Measurements from ENCODE around the gene TPCN2. TPM values are rescaled to one million over a fixed set of nuclear protein-coding genes. Genes with fewer than 3 reads are reported as not detected.

TPCN2 gene
- total RNA-seq, 5 donors from 2014 or later (not counting 1 experiment from before 2014, with no cell fraction given): 14.9 to 34.3 (median 19.4) TPM

- Mint-ChIP-seq H3K9me3 (no peaks in the 10 kb centered on the region), H3K27ac (no peak overlapping the region), H3K36me3 (no peaks in the 10 kb centered on the region), H3K4me1 (peaks cover 2 to 11% (median 5%) of the 10 kb centered on the region in 3 donors), H3K27me3 (peaks cover 0 to 3% of the 10 kb centered on the region in 2 donors), H3K4me3 (no peak overlapping the region)
- Histone ChIP-seq H3K4me3 (ENCODE audit: control insufficient read depth in 1 of 2, extremely low read depth in 1 of 2, low read length in 1 of 2) (no peak overlapping the region), H3K4me1 (ENCODE audit: control insufficient read depth in 1 of 2, extremely low read depth in 1 of 2, insufficient read depth in 2 of 2, low read length in 2 of 2) (peaks cover 4 to 16% of the 10 kb centered on the region in 2 experiments), H3K9me3 (no peaks in the 10 kb centered on the region), H3K36me3 (ENCODE audit: control insufficient read depth in 2 of 2, extremely low read depth in 1 of 2, insufficient read depth in 1 of 2, low read length in 1 of 2) (no peaks in the 10 kb centered on the region), H3K27ac (ENCODE audit: low read length) (no peak overlapping the region), H3K27me3 (replicated peaks in 1 of 2; ENCODE audit: control insufficient read depth in 2 of 2, extremely low read depth in 1 of 2, insufficient read depth in 2 of 2, low read length in 1 of 2) (peaks cover 0 to 72% of the 10 kb centered on the region in 2 experiments)
- POLR2A ChIA-PET: interaction anchor here in 1 of 2 donors (0.5 kb wide), 1 partner anchor 529 kb away, joined by 5 read pairs; no protein-coding TSS in a partner anchor
- 75% methylated on average over 21 of the region's 24 CpGs for WGBS (ENCODE audit: insufficient coverage)
- DNase-seq: no peak
- ATAC-seq (replicated peaks in 1 of 4): no peak
- CTCF ChIA-PET: no interaction called here
These were observed 54.2 kb downstream of the TPCN2 start for GRCh38 chr11:69102732-69103615.

- ATAC-seq (replicated peaks in 1 of 4): no peak
- CTCF ChIA-PET: no interaction called here
These were observed 55.6 kb downstream of the TPCN2 start for GRCh38 chr11:69104212-69104855.

GRCh38 chr11:69104856-69105395 is 56.2 kb downstream of the TPCN2 start:
- CTCF ChIA-PET: interaction anchor here in 1 of 2 donors (1.0 kb wide), 1 partner anchor 539 kb away, joined by 3 read pairs; no protein-coding TSS in a partner anchor
- peaks cover 0 to 3% of the 10 kb centered on the region in 2 donors for H3K27me3 Mint-ChIP-seq

More at GRCh38 chr11:69104212-69104855, 55.6 kb downstream of the TPCN2 start:
- Histone ChIP-seq H3K27ac (ENCODE audit: low read length) (no peak overlapping the region), H3K4me1 (ENCODE audit: control insufficient read depth in 1 of 2, extremely low read depth in 1 of 2, insufficient read depth in 2 of 2, low read length in 2 of 2) (peaks cover 4 to 16% of the 10 kb centered on the region in 2 experiments), H3K9me3 (no peaks in the 10 kb centered on the region), H3K27me3 (replicated peaks in 1 of 2; ENCODE audit: control insufficient read depth in 2 of 2, extremely low read depth in 1 of 2, insufficient read depth in 2 of 2, low read length in 1 of 2) (peaks cover 0 to 77% of the 10 kb centered on the region in 2 experiments), H3K4me3 (ENCODE audit: control insufficient read depth in 1 of 2, extremely low read depth in 1 of 2, low read length in 1 of 2) (no peak overlapping the region), H3K36me3 (ENCODE audit: control insufficient read depth in 2 of 2, extremely low read depth in 1 of 2, insufficient read depth in 1 of 2, low read length in 1 of 2) (no peaks in the 10 kb centered on the region)
- 88% methylated on average over 12 of the region's 14 CpGs for WGBS (ENCODE audit: insufficient coverage)
- H3K27ac Mint-ChIP-seq: no peak overlapping the region
- peaks cover 2 to 11% (median 5%) of the 10 kb centered on the region in 3 donors for H3K4me1 Mint-ChIP-seq
- no peaks in the 10 kb centered on the region for H3K9me3 Mint-ChIP-seq
- H3K27me3 Mint-ChIP-seq: peaks cover 0 to 3% of the 10 kb centered on the region in 2 donors
- no peak for DNase-seq
- POLR2A ChIA-PET: no interaction called here
- no peak overlapping the region for H3K4me3 Mint-ChIP-seq
- H3K36me3 Mint-ChIP-seq: no peaks in the 10 kb centered on the region

GRCh38 chr11:69105461-69106030 is 56.8 kb downstream of the TPCN2 start:
- no peaks in the 10 kb centered on the region for H3K36me3 ChIP-seq (ENCODE audit: control insufficient read depth in 2 of 2, extremely low read depth in 1 of 2, insufficient read depth in 1 of 2, low read length in 1 of 2)
- 73% methylated on average over 12 of the region's 18 CpGs for WGBS (ENCODE audit: insufficient coverage)
- peaks cover 2 to 11% (median 5%) of the 10 kb centered on the region in 3 donors for H3K4me1 Mint-ChIP-seq
- no peak overlapping the region for H3K4me3 Mint-ChIP-seq
- no peaks in the 10 kb centered on the region for H3K27me3 Mint-ChIP-seq
- DNase-seq (no peak), ATAC-seq (replicated peaks in 1 of 4) (no peak)
- H3K27ac ChIP-seq (ENCODE audit: low read length): no peak overlapping the region
- ChIA-PET CTCF (interaction anchor here in 1 of 2 donors (1.0 kb wide), 1 partner anchor 539 kb away, joined by 3 read pairs; no protein-coding TSS in a partner anchor), POLR2A (no interaction called here)
- peaks cover 0 to 66% of the 10 kb centered on the region in 2 experiments for H3K27me3 ChIP-seq (replicated peaks in 1 of 2; ENCODE audit: control insufficient read depth in 2 of 2, extremely low read depth in 1 of 2, insufficient read depth in 2 of 2, low read length in 1 of 2)
- peaks cover 0 to 2% (median 0%) of the 10 kb centered on the region in 3 donors for H3K9me3 Mint-ChIP-seq
- H3K36me3 Mint-ChIP-seq: no peaks in the 10 kb centered on the region
- no peak overlapping the region for H3K4me3 ChIP-seq (ENCODE audit: control insufficient read depth in 1 of 2, extremely low read depth in 1 of 2, low read length in 1 of 2)
- no peaks in the 10 kb centered on the region for H3K9me3 ChIP-seq
- H3K27ac Mint-ChIP-seq: no peak overlapping the region
- peaks cover 4 to 16% of the 10 kb centered on the region in 2 experiments for H3K4me1 ChIP-seq (ENCODE audit: control insufficient read depth in 1 of 2, extremely low read depth in 1 of 2, insufficient read depth in 2 of 2, low read length in 2 of 2)

More at GRCh38 chr11:69104856-69105395, 56.2 kb downstream of the TPCN2 start:
- Mint-ChIP-seq H3K27ac (no peak overlapping the region), H3K36me3 (no peaks in the 10 kb centered on the region), H3K4me3 (no peak overlapping the region), H3K4me1 (peaks cover 2 to 11% (median 5%) of the 10 kb centered on the region in 3 donors), H3K9me3 (no peaks in the 10 kb centered on the region)
- WGBS (ENCODE audit: insufficient coverage): 86% methylated on average over 18 of the region's 21 CpGs
- H3K4me3 ChIP-seq (ENCODE audit: control insufficient read depth in 1 of 2, extremely low read depth in 1 of 2, low read length in 1 of 2): no peak overlapping the region
- ATAC-seq (replicated peaks in 1 of 4) (no peak), DNase-seq (no peak)
- H3K9me3 ChIP-seq: no peaks in the 10 kb centered on the region
- H3K4me1 ChIP-seq (ENCODE audit: control insufficient read depth in 1 of 2, extremely low read depth in 1 of 2, insufficient read depth in 2 of 2, low read length in 2 of 2): peaks cover 4 to 16% of the 10 kb centered on the region in 2 experiments
- H3K27me3 ChIP-seq (replicated peaks in 1 of 2; ENCODE audit: control insufficient read depth in 2 of 2, extremely low read depth in 1 of 2, insufficient read depth in 2 of 2, low read length in 1 of 2): peaks cover 0 to 72% of the 10 kb centered on the region in 2 experiments
- no peak overlapping the region for H3K27ac ChIP-seq (ENCODE audit: low read length)
- H3K36me3 ChIP-seq (ENCODE audit: control insufficient read depth in 2 of 2, extremely low read depth in 1 of 2, insufficient read depth in 1 of 2, low read length in 1 of 2): no peaks in the 10 kb centered on the region
- POLR2A ChIA-PET: no interaction called here

GRCh38 chr11:69106031-69106811 is 57.5 kb downstream of the TPCN2 start:
- Histone ChIP-seq H3K27ac (ENCODE audit: low read length) (no peak overlapping the region), H3K27me3 (replicated peaks in 1 of 2; ENCODE audit: control insufficient read depth in 2 of 2, extremely low read depth in 1 of 2, insufficient read depth in 2 of 2, low read length in 1 of 2) (peaks cover 0 to 59% of the 10 kb centered on the region in 2 experiments), H3K4me3 (ENCODE audit: control insufficient read depth in 1 of 2, extremely low read depth in 1 of 2, low read length in 1 of 2) (no peak overlapping the region), H3K4me1 (ENCODE audit: control insufficient read depth in 1 of 2, extremely low read depth in 1 of 2, insufficient read depth in 2 of 2, low read length in 2 of 2) (peaks cover 4 to 16% of the 10 kb centered on the region in 2 experiments), H3K36me3 (ENCODE audit: control insufficient read depth in 2 of 2, extremely low read depth in 1 of 2, insufficient read depth in 1 of 2, low read length in 1 of 2) (no peaks in the 10 kb centered on the region), H3K9me3 (no peaks in the 10 kb centered on the region)
- Mint-ChIP-seq H3K36me3 (no peaks in the 10 kb centered on the region), H3K9me3 (peaks cover 0 to 3% (median 0%) of the 10 kb centered on the region in 3 donors), H3K4me3 (no peak overlapping the region), H3K4me1 (peaks cover 2 to 11% (median 5%) of the 10 kb centered on the region in 3 donors), H3K27ac (no peak overlapping the region), H3K27me3 (no peaks in the 10 kb centered on the region)
- POLR2A ChIA-PET: no interaction called here
- CTCF ChIA-PET: interaction anchor here in 1 of 2 donors (1.0 kb wide), 1 partner anchor 538 kb away, joined by 3 read pairs; no protein-coding TSS in a partner anchor
- ATAC-seq (replicated peaks in 1 of 4): no peak
- DNase-seq: no peak
- 92% methylated on average over 19 of the region's 23 CpGs for WGBS (ENCODE audit: insufficient coverage)

Data from T-cell (primary cell).